ENCODE results near the gene MAEA. TPM values are rescaled to one million over a fixed set of nuclear protein-coding genes. Genes with fewer than 3 reads are reported as not detected.
A peak's percentile ranks its signal among the peaks of the same experiment; 100 is the strongest.
"Not testable (repeated sequence)": the region's sequence is repeated elsewhere in the genome, so short reads cannot be mapped to it uniquely, and the experiment has no call there.

MAEA gene
- total RNA-seq, 2 donors from 2014 or later = 46.9 to 75.8 TPM

GRCh38 chr4:1367936-1368289 lies 78.2 kb downstream of the MAEA start:
- Mint-ChIP-seq H3K4me1 (peaks cover 2% of the 10 kb centered on the region), H3K27me3 (no peaks in the 10 kb centered on the region), H3K27ac (no peak overlapping the region), H3K36me3 (ENCODE audit: low read depth) (peaks cover 8% of the 10 kb centered on the region), H3K4me3 (no peak overlapping the region)
- ATAC-seq (no peak), DNase-seq (no peak)
- H3K9me3 ChIP-seq (ENCODE audit: control insufficient read depth, low read length, poor library complexity, severe bottlenecking) = no peaks in the 10 kb centered on the region

- DNase-seq (peak in 2 of 3 donors; percentile 7 to 9), ATAC-seq (no peak)
- peaks cover 8% of the 10 kb centered on the region for H3K36me3 Mint-ChIP-seq (ENCODE audit: low read depth)
- no peak overlapping the region for H3K4me3 Mint-ChIP-seq
- H3K4me1 Mint-ChIP-seq = peaks cover 2% of the 10 kb centered on the region
- H3K27ac Mint-ChIP-seq = no peak overlapping the region
- no peaks in the 10 kb centered on the region for H3K27me3 Mint-ChIP-seq
- no peaks in the 10 kb centered on the region for H3K9me3 ChIP-seq (ENCODE audit: control insufficient read depth, low read length, poor library complexity, severe bottlenecking)
Measured at GRCh38 chr4:1368421-1369090, 78.9 kb downstream of the MAEA start.

GRCh38 chr4:1369091-1369450 lies 79.4 kb downstream of the MAEA start:
- Mint-ChIP-seq H3K4me1 (peaks cover 2% of the 10 kb centered on the region), H3K4me3 (no peak overlapping the region), H3K36me3 (ENCODE audit: low read depth) (peaks cover 8% of the 10 kb centered on the region), H3K27me3 (no peaks in the 10 kb centered on the region), H3K27ac (no peak overlapping the region)
- ATAC-seq (no peak), DNase-seq (peak in 1 of 3 donors; percentile 3)
- H3K9me3 ChIP-seq (ENCODE audit: control insufficient read depth, low read length, poor library complexity, severe bottlenecking) = no peaks in the 10 kb centered on the region

DNA sequence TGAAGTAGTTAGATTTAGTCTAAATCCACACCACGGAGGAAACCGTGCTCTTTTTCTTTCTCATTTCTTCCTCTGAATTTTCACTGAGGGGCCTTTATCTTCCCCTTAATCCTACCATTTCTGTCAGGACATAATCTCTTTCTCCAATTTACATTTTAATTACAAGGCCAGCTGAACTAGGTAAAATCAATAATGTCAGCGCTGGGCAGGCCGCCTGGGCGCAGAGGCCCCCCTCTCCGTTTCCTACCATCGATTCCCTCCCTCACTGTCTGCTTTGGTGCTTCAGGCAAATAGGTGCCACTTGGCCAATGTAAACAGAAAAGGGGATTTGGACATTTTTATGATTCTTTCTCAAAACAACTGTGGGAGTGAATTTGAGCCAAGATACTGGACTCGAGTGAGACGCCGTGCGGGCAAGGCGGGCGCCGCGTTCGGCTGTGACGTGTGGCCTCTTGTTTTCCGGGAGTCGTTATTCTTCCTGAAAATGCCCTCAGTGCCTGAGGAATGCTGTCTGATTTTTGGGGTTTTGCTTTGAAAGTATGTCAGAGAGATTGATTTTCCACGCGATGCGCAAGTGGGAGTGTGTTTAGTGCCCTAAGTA lies 79.9 kb downstream of the MAEA start:
- Mint-ChIP-seq H3K27ac (no peak overlapping the region), H3K36me3 (ENCODE audit: low read depth) (peaks cover 8% of the 10 kb centered on the region), H3K27me3 (no peaks in the 10 kb centered on the region), H3K4me3 (no peak overlapping the region), H3K4me1 (peaks cover 2% of the 10 kb centered on the region)
- ATAC-seq = no peak
- H3K9me3 ChIP-seq (ENCODE audit: control insufficient read depth, low read length, poor library complexity, severe bottlenecking) = no peaks in the 10 kb centered on the region
- DNase-seq = no peak

DNA sequence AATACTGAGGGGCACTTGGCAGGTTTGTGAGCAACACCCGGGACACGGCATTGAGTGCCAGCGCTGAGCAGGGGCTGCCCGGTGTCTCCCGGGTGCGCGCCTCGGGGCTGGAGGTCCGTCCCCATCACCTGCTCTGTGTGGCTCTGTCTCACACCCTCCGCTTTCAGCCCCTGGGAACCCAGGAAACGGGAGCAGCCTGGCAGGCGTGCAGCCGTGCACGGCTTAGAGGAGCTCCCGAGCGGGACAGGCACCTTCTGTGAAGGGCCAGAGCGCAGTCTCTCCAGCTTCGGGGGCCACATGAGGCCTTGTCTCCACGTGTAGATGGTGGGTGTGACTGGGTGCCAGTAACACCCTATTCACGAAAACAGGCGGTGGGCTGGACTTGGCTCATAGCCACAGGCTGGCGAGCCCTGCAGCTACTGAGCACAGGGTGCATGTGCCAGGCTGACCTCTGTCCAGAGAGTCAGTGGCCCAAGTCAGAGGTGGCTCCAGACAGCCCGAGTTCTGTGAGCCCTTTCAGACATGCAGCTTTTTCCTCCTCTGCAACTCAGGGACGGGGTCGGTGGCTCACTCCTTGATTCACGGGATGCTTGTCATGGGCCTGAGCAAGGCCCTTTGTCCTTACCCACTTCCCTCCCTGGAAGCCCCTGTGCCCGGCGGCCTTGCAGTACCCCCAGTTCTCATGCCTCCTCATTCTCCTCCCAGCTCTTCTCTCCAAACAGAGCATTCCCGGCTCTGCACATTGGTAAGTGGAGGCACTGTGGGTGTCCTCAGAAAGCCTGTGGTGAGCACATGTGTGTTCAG lies 80.8 kb downstream of the MAEA start:
- peak in 1 of 3 donors; percentile 5 for DNase-seq
- no peaks in the 10 kb centered on the region for H3K9me3 ChIP-seq (ENCODE audit: control insufficient read depth, low read length, poor library complexity, severe bottlenecking)
- Mint-ChIP-seq H3K4me1 (peaks cover 2% of the 10 kb centered on the region), H3K27me3 (no peaks in the 10 kb centered on the region), H3K27ac (no peak overlapping the region), H3K36me3 (ENCODE audit: low read depth) (peaks cover 8% of the 10 kb centered on the region), H3K4me3 (no peak overlapping the region)
- no peak for ATAC-seq

GRCh38 chr4:1371176-1372165 lies 81.8 kb downstream of the MAEA start:
- H3K4me1 Mint-ChIP-seq = peaks cover 2% of the 10 kb centered on the region
- peaks cover 8% of the 10 kb centered on the region for H3K36me3 Mint-ChIP-seq (ENCODE audit: low read depth)
- no peaks in the 10 kb centered on the region for H3K27me3 Mint-ChIP-seq
- ATAC-seq = no peak
- H3K27ac Mint-ChIP-seq = peak overlapping the region; percentile 21
- H3K4me3 Mint-ChIP-seq = no peak overlapping the region
- no peaks in the 10 kb centered on the region for H3K9me3 ChIP-seq (ENCODE audit: control insufficient read depth, low read length, poor library complexity, severe bottlenecking)
- DNase-seq = no peak

- DNase-seq; H3K4me3 Mint-ChIP-seq; H3K36me3 Mint-ChIP-seq (ENCODE audit: low read depth); H3K9me3 ChIP-seq (ENCODE audit: control insufficient read depth, low read length, poor library complexity, severe bottlenecking); ATAC-seq; H3K27me3 Mint-ChIP-seq; H3K4me1 Mint-ChIP-seq: not testable (repeated sequence)
- H3K27ac Mint-ChIP-seq = peak overlapping the region; percentile 21
Measured at GRCh38 chr4:1372576-1372975, 82.9 kb downstream of the MAEA start.

DNA sequence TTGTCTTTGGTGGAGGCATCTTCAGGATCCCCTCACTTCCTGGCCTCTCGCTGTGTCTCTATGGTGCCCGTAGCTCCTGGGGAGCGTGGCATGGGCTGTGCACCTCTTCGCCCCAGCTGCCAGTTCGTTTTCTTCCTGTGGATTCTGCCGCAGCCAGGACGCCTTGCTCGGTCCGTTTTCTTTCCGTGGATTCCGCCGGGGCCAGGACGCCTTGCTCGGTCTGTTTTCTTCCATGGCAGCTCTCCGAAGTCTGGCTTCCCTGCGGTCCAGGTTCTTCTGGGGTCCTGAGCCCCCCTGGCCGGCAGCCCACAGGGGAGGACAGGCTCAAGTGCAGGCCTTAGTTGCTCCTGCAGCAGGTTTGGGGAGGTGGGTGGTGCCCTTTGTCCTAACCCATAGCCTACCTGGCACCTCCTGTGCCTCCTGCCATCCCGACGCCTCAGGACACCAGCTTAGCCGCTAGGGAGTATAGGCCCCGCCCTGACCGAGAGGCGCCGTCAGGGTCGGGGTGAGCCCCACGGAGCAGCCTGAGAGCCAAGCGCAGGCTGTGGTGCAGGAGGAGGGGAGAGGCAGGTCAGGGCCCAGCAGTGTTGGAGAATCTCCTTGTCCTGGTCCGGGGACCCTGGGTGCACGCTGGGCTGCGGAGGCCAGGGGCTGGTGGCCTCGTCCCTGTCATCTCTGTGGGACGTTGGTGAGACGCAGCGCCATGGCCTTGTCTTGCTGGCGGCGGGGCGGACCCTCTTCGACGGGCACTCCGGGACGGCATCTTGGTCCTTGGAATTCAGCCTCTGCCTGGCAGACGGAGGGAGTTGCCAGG lies 84.4 kb downstream of the MAEA start:
- DNase-seq (peak in 1 of 3 donors; percentile 6), ATAC-seq (no peak)
- Mint-ChIP-seq H3K27me3 (no peaks in the 10 kb centered on the region), H3K27ac (no peak overlapping the region), H3K4me3 (no peak overlapping the region), H3K36me3 (ENCODE audit: low read depth) (peaks cover 8% of the 10 kb centered on the region), H3K4me1 (peaks cover 2% of the 10 kb centered on the region)
- no peaks in the 10 kb centered on the region for H3K9me3 ChIP-seq (ENCODE audit: control insufficient read depth, low read length, poor library complexity, severe bottlenecking)

- H3K27me3 Mint-ChIP-seq = no peaks in the 10 kb centered on the region
- peaks cover 8% of the 10 kb centered on the region for H3K36me3 Mint-ChIP-seq (ENCODE audit: low read depth)
- H3K4me1 Mint-ChIP-seq = peaks cover 2% of the 10 kb centered on the region
- DNase-seq (peak in 1 of 3 donors; percentile 4), ATAC-seq (no peak)
- no peak overlapping the region for H3K4me3 Mint-ChIP-seq
- no peak overlapping the region for H3K27ac Mint-ChIP-seq
- H3K9me3 ChIP-seq (ENCODE audit: control insufficient read depth, low read length, poor library complexity, severe bottlenecking) = no peaks in the 10 kb centered on the region
Measured at GRCh38 chr4:1374706-1375045, 85.0 kb downstream of the MAEA start.

DNA sequence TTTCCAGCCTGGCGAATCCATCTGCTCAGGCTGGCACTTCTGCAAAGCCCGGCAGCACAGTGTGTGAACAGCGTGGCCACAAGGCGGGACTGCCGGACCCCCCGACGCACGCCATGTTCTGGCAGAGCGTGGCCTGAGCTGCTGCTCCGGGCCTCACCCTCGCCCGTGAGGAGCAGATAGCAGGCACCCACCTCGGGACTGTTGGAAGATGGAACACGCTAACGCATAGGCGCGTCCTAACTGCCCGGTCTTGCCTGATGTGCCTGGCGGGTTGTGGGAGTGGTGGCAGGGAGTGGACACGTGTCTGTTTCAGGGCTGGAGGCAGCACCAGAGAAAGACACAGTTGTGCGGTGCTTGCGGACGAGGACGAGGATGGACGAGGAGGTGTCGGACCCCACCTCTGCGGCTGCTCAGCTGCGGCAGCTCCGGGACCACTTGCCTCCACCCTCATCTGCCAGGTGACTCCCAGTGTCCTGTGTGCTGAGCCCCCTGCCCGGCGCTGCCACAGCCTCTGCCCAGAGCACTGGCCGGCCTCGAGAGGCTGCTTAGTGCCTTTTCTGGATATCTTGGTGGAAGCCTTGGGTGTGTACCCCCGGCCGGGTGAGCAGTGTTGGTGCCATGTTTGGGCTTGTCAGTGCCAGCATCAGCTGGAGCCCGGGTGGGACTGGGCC lies 85.5 kb downstream of the MAEA start:
- Mint-ChIP-seq H3K4me3 (no peak overlapping the region), H3K4me1 (peaks cover 2% of the 10 kb centered on the region), H3K36me3 (ENCODE audit: low read depth) (peaks cover 8% of the 10 kb centered on the region), H3K27ac (no peak overlapping the region), H3K27me3 (no peaks in the 10 kb centered on the region)
- ATAC-seq (no peak), DNase-seq (peak in 1 of 3 donors; percentile 4)
- H3K9me3 ChIP-seq (ENCODE audit: control insufficient read depth, low read length, poor library complexity, severe bottlenecking) = no peaks in the 10 kb centered on the region

DNA sequence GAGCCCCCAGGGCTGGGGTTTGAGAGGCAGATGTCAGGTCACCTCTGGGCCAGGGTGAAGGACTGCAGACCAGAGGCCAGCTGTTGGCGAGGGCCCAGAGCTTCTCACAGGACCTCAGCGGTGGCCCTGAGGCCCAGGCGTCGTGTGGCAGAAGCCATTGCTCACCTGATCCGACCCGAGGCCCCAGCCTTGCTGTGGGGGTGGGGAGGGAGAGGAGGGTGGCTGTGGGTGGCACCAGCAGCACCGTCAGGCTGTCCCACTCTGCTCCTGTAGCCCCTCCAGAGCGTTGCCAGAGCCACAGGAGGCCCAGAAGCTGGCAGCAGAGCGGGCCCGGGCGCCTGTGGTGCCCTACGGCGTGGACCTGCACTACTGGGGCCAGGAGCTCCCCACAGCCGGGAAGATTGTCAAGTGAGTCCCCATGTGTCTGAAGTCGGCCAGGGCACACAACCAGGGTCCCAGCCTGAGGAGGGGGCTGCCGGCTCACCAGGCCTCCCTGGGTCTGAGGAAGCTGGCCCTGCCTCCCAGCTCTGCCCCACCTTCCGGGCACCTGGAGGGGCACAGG lies 86.2 kb downstream of the MAEA start:
- no peak overlapping the region for H3K4me3 Mint-ChIP-seq
- peak in 1 of 3 donors; percentile 3 for DNase-seq

More for the DNA sequence above, 86.2 kb downstream of the MAEA start:
- ATAC-seq = no peak
- no peaks in the 10 kb centered on the region for H3K9me3 ChIP-seq (ENCODE audit: control insufficient read depth, low read length, poor library complexity, severe bottlenecking)
- peaks cover 2% of the 10 kb centered on the region for H3K4me1 Mint-ChIP-seq
- H3K36me3 Mint-ChIP-seq (ENCODE audit: low read depth) = peaks cover 8% of the 10 kb centered on the region
- H3K27me3 Mint-ChIP-seq = no peaks in the 10 kb centered on the region
- no peak overlapping the region for H3K27ac Mint-ChIP-seq

Measured in T-helper 17 cell (primary cell).